Urothelium cell line (cell line): Measurements from ENCODE around the gene NOA1.

Experiments
- DNase-seq: peaks from one replicate; pipeline ENCODE4 v3.0.0; 2011; ENCODE audit warnings: low spot score, mixed read lengths
- FAIRE-seq: peaks from 2 replicates; lab custom pipeline; 2011; peaks lifted over from hg19 to GRCh38; lab: Jason Lieb, UNC

Gene NOA1

GRCh38 chr4:56977321-56978012 lies at the start of gene NOA1:
Gene NOA1 (minus strand): TSS chr4:56977606. CDS start chr4:56977585, 21 bp downstream.
- FAIRE-seq (peak; percentile 61), DNase-seq (peak; percentile 98)

- FAIRE-seq (peak; percentile 5), DNase-seq (no peak)
Observed at GRCh38 chr4:57023104-57023503, 45.7 kb upstream of the NOA1 start.

- DNase-seq = no peak
- no peak for FAIRE-seq
Observed at GRCh38 chr4:57020467-57021101, 43.2 kb upstream of the NOA1 start.

DNA sequence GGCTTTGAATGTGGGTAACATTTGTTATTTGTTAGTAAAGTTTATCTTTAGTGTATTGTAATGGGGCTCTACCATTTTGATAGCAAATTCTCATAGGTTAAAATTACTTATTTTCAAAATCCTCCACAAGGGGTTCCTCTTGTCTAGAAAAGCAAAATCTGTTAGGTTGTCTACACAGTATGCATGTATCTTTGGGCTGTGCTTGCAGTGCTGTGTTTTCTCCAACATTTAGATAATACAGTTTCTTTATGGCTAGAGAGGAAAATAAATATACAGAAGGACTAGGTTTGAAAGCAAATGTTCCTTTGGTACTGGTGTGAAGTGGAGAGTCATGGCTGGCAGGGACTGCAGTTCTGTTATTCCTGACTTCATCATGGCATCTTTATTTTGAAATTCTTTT lies 41.6 kb upstream of the NOA1 start:
- FAIRE-seq = no peak

DNA sequence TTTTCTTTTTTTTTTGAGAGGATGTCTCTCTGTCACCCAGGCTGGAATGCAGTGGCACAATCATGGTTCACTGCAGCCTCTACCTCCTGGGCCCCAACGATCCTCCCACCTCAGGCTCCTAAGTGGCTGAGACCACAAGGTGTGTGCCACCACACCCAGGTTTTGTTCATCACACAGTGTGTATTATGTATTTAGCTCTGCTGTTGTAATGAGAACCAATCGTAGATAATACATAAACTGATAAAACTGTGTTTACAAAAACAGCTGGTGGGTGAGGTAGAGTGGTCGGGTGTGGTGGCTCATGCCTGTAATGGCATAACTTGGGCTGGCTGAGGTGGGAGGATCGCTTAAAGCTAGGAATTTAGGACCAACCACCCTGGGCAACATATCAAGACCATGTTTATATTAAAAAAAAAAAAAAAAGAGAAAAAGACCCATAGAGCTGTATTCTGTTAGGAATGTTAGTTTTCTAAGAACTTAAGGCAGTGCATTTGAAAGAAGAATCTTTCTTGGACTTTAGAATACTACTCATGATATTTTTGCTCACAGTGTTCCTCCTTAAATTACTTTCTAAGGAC lies 36.2 kb upstream of the NOA1 start:
- FAIRE-seq (no peak), DNase-seq (no peak)

More for the DNA sequence above, 41.6 kb upstream of the NOA1 start:
- no peak for DNase-seq

DNA sequence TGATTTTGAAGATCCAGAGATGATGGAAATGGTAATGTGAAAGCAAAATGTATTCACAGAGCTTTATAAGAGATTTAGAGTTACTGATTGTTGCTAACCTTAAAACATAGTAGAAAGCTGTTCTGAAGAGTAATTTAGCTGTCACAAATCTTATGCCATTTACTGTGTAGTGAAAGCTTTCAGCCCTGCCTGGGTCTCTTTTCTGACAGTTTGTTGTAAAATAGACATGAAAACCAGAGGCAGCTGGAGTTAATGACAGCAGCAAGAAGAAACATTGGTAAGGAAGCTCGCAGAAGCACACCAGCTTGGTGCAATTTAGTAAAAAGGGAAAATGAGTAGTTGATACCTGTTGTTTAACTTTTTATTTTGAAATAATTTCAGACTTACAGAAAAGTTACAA lies 22.3 kb upstream of the NOA1 start:
- FAIRE-seq = no peak
- no peak for DNase-seq

- DNase-seq = no peak
- no peak for FAIRE-seq
Observed at GRCh38 chr4:56995525-56995924, 18.1 kb upstream of the NOA1 start.

DNA sequence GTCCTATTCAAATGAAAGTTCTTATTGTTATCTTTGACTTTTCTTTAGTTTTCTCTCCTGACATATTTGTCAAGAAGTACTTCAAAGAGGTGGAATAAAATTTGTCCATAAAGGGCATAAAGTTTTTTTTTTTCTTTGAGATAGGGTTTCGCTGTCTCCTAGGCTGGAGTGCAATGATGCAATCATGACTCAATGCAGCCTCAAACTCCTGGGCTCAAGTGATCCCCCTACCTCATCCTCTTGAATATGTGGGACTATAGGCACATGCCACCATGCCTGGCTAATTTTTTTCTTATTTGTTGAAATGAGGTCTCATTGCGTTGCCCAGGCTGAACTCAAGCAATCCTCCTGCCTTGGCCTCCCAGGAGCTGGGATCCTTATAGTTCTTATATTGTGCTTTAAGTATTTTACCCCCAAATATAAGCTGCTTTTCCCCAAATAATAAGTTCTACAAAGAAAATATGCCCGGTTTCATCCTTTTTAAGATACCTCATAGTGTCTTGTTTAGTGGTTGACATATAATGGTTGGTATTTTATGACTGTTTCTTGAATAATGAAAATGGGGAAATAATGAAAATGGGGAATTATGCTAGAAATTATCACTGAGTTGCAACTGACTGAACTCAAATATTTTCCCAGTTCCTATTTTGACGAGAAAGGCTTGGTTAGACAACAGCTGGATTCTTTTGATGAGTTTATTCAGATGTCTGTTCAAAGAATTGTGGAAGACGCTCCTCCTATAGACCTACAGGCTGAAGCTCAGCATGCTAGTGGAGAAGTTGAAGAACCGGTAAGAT lies 12.9 kb upstream of the NOA1 start:
- DNase-seq (no peak), FAIRE-seq (no peak)

GRCh38 chr4:56986952-56987351 lies 9.5 kb upstream of the NOA1 start:
- no peak for FAIRE-seq
- DNase-seq = no peak

GRCh38 chr4:56986192-56986591 lies 8.8 kb upstream of the NOA1 start:
- FAIRE-seq = no peak

DNA sequence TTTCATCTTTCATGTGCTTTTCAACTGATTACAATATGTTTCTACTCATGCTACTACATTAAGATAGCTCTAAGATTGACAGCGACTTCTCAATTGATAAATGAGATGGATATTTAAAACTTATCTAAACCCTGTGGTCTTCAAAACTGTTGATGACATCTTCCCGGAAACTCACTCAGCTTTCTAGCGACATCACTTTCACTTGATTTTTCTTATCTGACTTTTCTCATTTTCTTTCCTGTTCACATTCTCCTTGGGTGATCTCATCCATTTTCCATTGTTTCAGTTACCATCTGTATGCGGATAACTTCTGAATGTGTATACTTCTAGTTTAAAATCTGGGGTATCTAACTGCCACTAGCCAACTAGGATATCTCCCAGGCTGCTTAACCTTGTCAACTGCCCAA lies 4.4 kb upstream of the NOA1 start:
- DNase-seq (no peak), FAIRE-seq (no peak)

More at GRCh38 chr4:56986192-56986591, 8.8 kb upstream of the NOA1 start:
- no peak for DNase-seq

DNA sequence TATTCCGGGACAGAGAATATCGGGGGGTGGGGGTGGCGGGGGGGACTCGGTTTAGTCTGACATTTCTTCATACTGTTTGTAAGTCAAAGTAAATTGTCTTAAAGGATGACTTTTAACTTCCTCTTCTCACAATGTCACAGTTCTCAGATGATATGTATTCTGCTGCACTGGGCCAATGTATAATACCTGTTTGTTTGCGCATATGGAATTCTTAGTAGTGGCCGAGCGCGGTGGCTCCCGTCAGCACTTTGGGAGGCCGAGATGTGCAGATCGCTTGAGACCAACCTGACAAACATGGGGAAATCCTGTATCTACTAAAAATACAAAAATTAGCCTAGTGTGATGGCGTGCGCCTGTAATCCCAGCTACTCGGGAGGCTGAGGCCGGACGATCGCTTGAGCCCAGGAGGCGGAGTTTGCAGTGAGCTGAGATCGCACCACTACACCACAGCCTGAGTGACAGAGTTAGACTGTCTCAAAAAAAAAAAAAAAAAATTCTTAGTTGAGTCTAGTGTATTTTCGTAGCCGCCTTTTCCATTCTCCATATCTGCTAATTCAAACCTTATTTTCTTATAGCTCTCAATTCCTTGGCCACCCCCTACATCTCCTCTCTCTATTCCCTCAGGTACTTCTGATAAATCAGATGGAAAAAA lies 2.1 kb upstream of the NOA1 start:
- DNase-seq (no peak), FAIRE-seq (no peak)

DNA sequence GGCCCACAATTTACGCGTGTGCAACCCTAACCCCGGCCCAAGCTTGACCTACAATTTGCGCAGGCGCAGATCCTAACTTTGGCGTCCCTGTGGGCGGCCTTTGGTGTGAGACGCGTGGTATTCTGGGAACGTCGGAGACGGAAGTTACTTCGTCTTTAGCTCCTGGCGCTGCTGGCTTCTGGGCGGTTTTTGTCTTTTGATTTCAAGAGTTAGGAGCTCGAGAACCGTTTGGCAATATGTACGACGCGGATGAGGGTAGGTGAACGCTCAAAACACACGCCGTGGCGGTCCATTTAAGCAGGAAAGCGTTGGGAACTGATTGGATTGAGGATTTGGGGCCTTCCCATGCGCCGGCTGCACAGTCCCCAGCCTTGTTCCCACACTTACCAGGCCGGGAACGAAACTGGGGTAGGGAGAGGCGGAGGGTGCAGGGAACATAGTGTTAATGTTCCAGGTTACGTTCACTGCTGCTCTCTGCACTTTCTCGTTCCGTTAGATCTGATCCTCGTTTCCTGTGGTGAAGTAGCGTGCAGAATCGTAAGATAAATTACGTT lies 1.4 kb upstream of the NOA1 start, which contains the start of gene POLR2B:
Gene POLR2B (plus strand): TSS at position 147 of the 554 bp plus-strand sequence. CDS start 90 bp downstream, at position 237.
- peak; percentile 96 for DNase-seq
- no peak for FAIRE-seq

GRCh38 chr4:56976837-56977320 lies 527 bp downstream of the NOA1 start:
- FAIRE-seq (no peak), DNase-seq (peak; percentile 57)

DNA sequence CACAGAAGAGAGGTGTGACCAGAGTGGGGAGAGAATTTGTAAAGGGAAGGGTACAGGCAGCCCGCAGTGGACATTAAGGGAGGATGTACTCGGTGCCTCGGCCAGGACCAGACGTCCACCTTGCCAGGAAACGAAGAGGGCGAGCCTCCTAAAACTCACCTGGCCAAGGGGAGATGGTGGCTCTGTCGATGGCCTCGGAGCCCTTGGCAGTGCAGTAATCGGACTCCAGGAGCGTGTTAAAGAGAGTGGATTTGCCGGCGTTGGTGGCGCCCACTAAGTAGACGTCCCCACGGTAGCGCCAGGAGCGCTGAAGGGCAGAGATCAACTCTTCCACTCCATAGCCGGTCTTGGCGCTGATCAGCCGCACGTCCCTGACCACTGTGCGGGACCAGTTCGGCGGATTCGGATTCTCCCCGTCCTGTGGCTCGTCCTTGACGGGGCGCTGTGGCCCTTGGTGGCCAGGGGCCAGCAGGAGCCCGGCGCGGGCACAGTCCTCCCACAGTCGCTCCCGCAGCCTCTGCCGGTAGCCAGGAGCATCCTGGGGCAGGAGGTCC lies 1.0 kb downstream of the NOA1 start:
- DNase-seq (peak; percentile 17), FAIRE-seq (no peak)

- FAIRE-seq (no peak), DNase-seq (no peak)
Observed at GRCh38 chr4:56973336-56973735, 4.1 kb downstream of the NOA1 start.

DNA sequence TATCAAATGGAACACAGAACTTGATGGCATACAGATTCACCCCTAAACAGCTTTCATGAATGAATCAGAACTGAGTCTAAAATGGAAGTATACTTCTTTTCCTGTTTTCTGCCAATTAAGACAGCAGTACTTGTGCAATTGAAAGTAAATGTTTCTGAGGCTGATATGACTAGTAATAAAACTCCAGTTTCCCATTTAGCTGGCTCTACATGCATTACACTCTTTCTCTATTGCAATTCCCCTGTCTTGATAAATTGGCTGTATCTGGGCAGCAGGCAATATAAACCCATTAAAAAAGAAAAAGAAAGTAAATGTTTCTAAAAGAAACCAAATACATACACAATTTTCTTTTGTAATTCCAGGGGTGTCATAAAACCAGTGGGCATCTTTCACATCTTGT lies 4.6 kb downstream of the NOA1 start:
- FAIRE-seq = no peak
- DNase-seq = no peak

- FAIRE-seq (no peak), DNase-seq (no peak)
Observed at GRCh38 chr4:56972389-56972788, 5.0 kb downstream of the NOA1 start.

DNA sequence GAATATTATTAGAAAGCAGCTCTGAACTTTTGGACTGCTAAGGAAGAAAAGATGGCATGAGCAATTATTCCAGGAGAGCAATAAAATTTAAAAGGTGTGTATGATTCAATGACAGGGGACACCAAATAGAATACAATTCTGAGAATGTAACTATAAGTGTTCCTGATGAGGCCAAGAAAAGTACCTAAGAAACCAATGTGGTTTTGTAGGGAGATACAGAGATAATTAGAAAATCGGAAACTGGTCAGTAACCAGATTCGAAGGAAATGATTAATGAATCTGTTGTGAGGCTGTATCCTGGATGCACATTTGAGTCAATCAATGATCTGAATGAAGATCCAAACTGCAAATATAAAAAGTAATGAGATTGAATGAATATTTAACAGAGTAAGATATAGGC lies 6.0 kb downstream of the NOA1 start:
- no peak for DNase-seq
- no peak for FAIRE-seq

DNA sequence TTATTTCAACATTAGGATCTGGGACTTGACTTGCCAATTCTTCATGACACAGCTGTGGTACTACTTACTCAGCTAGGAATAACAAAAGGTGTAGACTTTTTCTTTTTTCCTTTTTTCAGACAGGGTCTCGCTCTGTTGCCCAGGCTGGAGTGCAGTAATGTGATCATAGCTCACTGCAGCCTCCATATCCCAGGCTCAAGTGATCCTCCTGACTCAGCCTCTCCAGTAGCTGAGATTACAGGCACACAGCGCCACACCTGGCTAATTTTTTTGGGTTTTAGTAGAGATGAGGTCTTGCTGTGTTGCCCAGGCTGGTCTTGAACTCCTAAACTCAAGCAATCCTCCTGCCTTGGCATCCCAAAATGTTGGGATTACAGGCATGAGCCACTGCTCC lies 16.3 kb downstream of the NOA1 start:
- FAIRE-seq (no peak), DNase-seq (no peak)
